ENCODE data around the gene SENP2.

DNA sequence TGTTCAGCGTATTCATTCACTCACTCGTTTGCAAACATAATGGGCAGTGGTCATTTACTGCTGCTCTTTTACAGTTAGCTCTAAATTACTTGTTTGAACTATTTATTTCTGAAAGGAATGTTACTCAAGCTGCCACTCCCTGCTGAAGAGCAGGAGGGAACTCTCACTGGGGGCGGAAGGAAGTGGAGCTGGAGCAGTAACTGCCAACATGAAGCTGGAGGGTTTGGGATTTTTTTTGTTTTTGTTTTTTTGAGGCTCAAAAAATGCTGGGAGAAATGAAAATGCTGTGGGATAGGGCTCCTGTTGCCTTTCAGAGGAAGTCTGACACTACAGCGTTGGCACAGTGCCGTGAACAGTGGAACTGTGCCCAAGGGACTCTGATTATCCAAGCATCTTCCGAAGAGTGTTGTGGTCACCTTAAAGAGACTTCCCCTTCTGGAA is 44.1 kb downstream of the SENP2 start:
- TF ChIP-seq POLR2A (IDR thresholded peaks at IDR 0.05; ENCODE audit: low read depth, low read length), result no peak
- TF ChIP-seq TAF1 (IDR thresholded peaks at IDR 0.05; ENCODE audit: borderline replicate concordance, low read depth, low read length), result no peak
